HL-60 (cell line): Measurements from ENCODE around the gene CDH22.

Experiments used
- DNase-seq, 2 experiments: peaks; one replicate each; pipeline ENCODE4 v3.0.0-alpha.2; 2010 to 2020; ENCODE audit warnings: low read depth in 1 of 2, low spot score in 1 of 2
- H3K27ac ChIP-seq: fragments of 250-450 bp; sonication (Bioruptor Pico); replicated peaks from 2 replicates; pipeline ENCODE4 v1.5.1; 2020; ENCODE audit warnings: mild to moderate bottlenecking, moderate library complexity
- H3K27me3 ChIP-seq: fragments of 250-450 bp; sonication (Bioruptor Pico); 2 replicates; pipeline ENCODE4 v1.5.1; 2021; ENCODE audit warnings: mild to moderate bottlenecking, moderate library complexity; ENCODE audit not compliant: insufficient read depth, poor library complexity, severe bottlenecking
- H3K4me3 ChIP-seq: replicated peaks from 2 replicates; pipeline ENCODE4 v1.5.1; 2011; ENCODE audit warnings: mild to moderate bottlenecking, control low read depth, low read length; ENCODE audit not compliant: insufficient read depth
- CTCF ChIP-seq: IDR thresholded peaks from one replicate; pipeline ENCODE4 v1.5.1; 2011; ENCODE audit warnings: low read length, control low read depth, inconsistent platforms; ENCODE audit not compliant: insufficient read depth
- GABPA ChIP-seq: IDR thresholded peaks from 2 replicates; pipeline ENCODE4 v1.6.1; 2012; ENCODE audit warnings: low read depth
- POLR2AphosphoS5 ChIP-seq: IDR thresholded peaks from 2 replicates; pipeline ENCODE4 v1.6.1; 2012; ENCODE audit warnings: low read depth
- REST ChIP-seq: IDR thresholded peaks from 2 replicates; pipeline ENCODE4 v1.6.1; 2012; ENCODE audit warnings: low read depth; ENCODE audit not compliant: insufficient replicate concordance
- SPI1 ChIP-seq: IDR thresholded peaks from 2 replicates; pipeline ENCODE4 v1.6.1; 2012; ENCODE audit warnings: low read depth, mild to moderate bottlenecking, borderline replicate concordance

The CDH22 gene

GRCh38 chr20:46331611-46332361 is 23.5 kb upstream of the CDH22 start:
- no peak for TF ChIP-seq SPI1
- TF ChIP-seq GABPA, result no peak
- no peak for TF ChIP-seq POLR2AphosphoS5
- no peak for TF ChIP-seq CTCF
- no peak for TF ChIP-seq REST
- H3K27ac ChIP-seq, result no peak overlapping the region
- DNase-seq, result no peak
- no peak overlapping the region for H3K4me3 ChIP-seq
- peaks cover 5% of the 10 kb centered on the region for H3K27me3 ChIP-seq

GRCh38 chr20:46330831-46331371 is 22.6 kb upstream of the CDH22 start:
- Histone ChIP-seq H3K27ac (no peak overlapping the region), H3K27me3 (peaks cover 5% of the 10 kb centered on the region), H3K4me3 (no peak overlapping the region)
- no peak for TF ChIP-seq POLR2AphosphoS5
- no peak for TF ChIP-seq SPI1
- TF ChIP-seq REST, result no peak
- TF ChIP-seq CTCF, result no peak
- TF ChIP-seq GABPA, result no peak
- DNase-seq, result no peak

GRCh38 chr20:46330072-46330763 is 21.9 kb upstream of the CDH22 start:
- H3K27ac ChIP-seq, result no peak overlapping the region
- peaks cover 5% of the 10 kb centered on the region for H3K27me3 ChIP-seq
- DNase-seq, result no peak
- TF ChIP-seq GABPA (no peak), POLR2AphosphoS5 (no peak), REST (no peak), CTCF (no peak), SPI1 (no peak)
- no peak overlapping the region for H3K4me3 ChIP-seq
